Measurements from ENCODE around the gene NRIP1. TPM values are rescaled to one million over a fixed set of nuclear protein-coding genes. Genes with fewer than 3 reads are reported as not detected.

The NRIP1 gene
- total RNA-seq, 1 experiment from 2014 or later: 14.6 TPM

DNA sequence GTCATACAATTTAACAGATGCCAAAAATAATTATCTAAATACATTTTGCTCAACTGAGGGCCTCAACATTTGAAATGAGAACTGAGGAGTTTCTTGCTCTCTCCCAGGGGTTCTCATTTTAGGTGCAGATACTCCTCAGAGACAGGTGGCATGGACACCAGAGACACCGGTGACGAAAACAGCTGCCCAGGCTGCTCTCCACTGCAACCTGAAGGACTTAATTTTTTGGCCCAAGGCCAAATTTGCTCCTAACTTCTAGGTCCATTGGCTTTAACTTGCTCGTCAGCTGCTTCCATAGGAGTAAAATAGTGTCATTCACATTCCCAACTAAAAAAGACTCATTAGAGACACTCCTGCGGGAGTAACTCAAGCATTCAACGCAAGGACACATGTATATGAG is 87.0 kb downstream of the NRIP1 start:
- intact Hi-C loops (cut with micrococcal nuclease; ENCODE audit: unreplicated experiment): no loop called here
- H3K27me3 ChIP-seq (replicated peaks; ENCODE audit: insufficient read depth, low read depth, low read length, poor library complexity): no peaks in the 10 kb centered on the region
- TF ChIP-seq EZH2 (IDR thresholded peaks at IDR 0.05; ENCODE audit: borderline replicate concordance, low read depth, low read length, poor library complexity, severe bottlenecking): no peak
- TF ChIP-seq, protein P1, sequence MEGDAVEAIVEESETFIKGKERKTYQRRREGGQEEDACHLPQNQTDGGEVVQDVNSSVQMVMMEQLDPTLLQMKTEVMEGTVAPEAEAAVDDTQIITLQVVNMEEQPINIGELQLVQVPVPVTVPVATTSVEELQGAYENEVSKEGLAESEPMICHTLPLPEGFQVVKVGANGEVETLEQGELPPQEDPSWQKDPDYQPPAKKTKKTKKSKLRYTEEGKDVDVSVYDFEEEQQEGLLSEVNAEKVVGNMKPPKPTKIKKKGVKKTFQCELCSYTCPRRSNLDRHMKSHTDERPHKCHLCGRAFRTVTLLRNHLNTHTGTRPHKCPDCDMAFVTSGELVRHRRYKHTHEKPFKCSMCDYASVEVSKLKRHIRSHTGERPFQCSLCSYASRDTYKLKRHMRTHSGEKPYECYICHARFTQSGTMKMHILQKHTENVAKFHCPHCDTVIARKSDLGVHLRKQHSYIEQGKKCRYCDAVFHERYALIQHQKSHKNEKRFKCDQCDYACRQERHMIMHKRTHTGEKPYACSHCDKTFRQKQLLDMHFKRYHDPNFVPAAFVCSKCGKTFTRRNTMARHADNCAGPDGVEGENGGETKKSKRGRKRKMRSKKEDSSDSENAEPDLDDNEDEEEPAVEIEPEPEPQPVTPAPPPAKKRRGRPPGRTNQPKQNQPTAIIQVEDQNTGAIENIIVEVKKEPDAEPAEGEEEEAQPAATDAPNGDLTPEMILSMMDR (conservative IDR thresholded peaks at IDR 0.05; ENCODE audit: low read depth, low read length): no peak
- H3K4me1 ChIP-seq (ENCODE audit: insufficient read depth, low read length, poor library complexity, severe bottlenecking): no peaks in the 10 kb centered on the region
- DNase-seq (ENCODE audit: low spot score): no peak
- no peak overlapping the region for H3K27ac ChIP-seq (ENCODE audit: low read depth, low read length, poor library complexity, severe bottlenecking)
- no TSS peak for BruUV-seq (replicated peaks)
- H3K4me3 ChIP-seq (ENCODE audit: low read depth, low read length, poor library complexity, severe bottlenecking): no peak overlapping the region
- H3K36me3 ChIP-seq (ENCODE audit: insufficient read depth, low read length, poor library complexity, severe bottlenecking): no peaks in the 10 kb centered on the region
- ChIA-PET POLR2A (ENCODE audit: low non-redundant PET) (no interaction called here), CTCF (no interaction called here)
- no peaks in the 10 kb centered on the region for H3K9me3 ChIP-seq (ENCODE audit: low read depth, low read length, poor library complexity, severe bottlenecking)

DNA sequence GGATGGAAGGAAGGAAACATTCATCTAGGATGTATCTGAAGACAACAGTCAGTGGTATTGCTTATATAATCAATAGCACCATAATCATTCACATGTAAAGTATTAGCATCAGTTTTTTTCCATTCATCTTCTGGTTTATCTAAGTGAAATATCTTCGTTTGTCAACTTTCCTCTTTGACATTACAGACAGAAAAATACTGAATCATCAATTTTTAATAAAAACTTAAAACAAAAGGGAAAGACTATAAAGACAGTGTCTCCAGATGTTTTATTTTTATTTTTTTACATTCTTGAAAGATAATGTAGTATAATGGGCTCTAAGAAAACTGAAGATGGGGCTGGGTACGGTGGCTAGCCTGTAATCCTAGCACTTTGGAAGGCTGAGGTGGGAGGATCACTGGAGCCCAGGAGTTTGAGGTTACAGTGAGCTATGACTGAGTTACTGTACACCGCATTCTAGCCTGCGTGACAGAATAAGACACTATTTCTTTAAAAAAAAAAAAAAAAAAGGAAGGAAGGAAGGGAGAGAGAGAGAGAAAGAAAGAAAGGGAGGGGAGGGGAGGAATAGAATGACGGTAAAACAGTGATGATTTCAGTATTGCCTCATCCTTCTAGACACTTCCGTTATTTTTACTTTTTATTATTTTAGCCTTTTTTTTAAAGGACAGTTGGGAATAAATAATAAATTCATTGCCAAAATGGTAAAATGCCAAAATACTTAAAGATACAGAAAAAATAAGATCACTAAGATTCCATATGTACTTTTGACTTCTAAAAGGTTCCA is 89.5 kb downstream of the NRIP1 start:
- POLR2A ChIA-PET (ENCODE audit: low non-redundant PET): no interaction called here
- H3K27ac ChIP-seq (ENCODE audit: low read depth, low read length, poor library complexity, severe bottlenecking): no peak overlapping the region
- intact Hi-C loops (cut with micrococcal nuclease; ENCODE audit: unreplicated experiment): no loop called here
- no peaks in the 10 kb centered on the region for H3K36me3 ChIP-seq (ENCODE audit: insufficient read depth, low read length, poor library complexity, severe bottlenecking)
- CTCF ChIA-PET: no interaction called here
- TF ChIP-seq EZH2 (IDR thresholded peaks at IDR 0.05; ENCODE audit: borderline replicate concordance, low read depth, low read length, poor library complexity, severe bottlenecking): no peak
- TF ChIP-seq, protein P1 (conservative IDR thresholded peaks at IDR 0.05; ENCODE audit: low read depth, low read length): no peak
- no peaks in the 10 kb centered on the region for H3K27me3 ChIP-seq (replicated peaks; ENCODE audit: insufficient read depth, low read depth, low read length, poor library complexity)
- BruUV-seq (replicated peaks): no TSS peak
- H3K4me3 ChIP-seq (ENCODE audit: low read depth, low read length, poor library complexity, severe bottlenecking): no peak overlapping the region
- H3K9me3 ChIP-seq (ENCODE audit: low read depth, low read length, poor library complexity, severe bottlenecking): no peaks in the 10 kb centered on the region
- DNase-seq (ENCODE audit: low spot score): no peak
- H3K4me1 ChIP-seq (ENCODE audit: insufficient read depth, low read length, poor library complexity, severe bottlenecking): no peaks in the 10 kb centered on the region

DNA sequence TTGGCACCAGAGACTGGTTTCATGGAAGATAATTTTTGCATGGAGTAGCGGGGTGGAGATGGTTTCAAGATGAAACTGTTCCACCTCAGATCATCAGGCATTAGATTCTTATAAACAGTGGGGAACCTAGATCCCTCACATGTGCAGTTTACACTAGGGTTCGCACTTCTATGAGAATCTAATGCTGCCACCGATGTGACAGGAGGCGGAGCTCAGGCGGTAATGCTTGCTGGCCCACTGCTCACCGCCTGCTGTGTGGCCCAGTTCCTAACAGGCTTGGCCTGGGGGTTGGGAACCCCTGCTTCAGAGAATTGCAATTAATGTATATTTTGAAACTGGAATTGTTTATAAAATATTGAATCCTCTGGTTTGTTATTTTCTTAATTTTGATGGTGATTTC is 92.1 kb downstream of the NRIP1 start:
- no TSS peak for BruUV-seq (replicated peaks)
- no peaks in the 10 kb centered on the region for H3K4me1 ChIP-seq (ENCODE audit: insufficient read depth, low read length, poor library complexity, severe bottlenecking)
- no peaks in the 10 kb centered on the region for H3K27me3 ChIP-seq (replicated peaks; ENCODE audit: insufficient read depth, low read depth, low read length, poor library complexity)
- H3K36me3 ChIP-seq (ENCODE audit: insufficient read depth, low read length, poor library complexity, severe bottlenecking): no peaks in the 10 kb centered on the region
- POLR2A ChIA-PET (ENCODE audit: low non-redundant PET): no interaction called here
- DNase-seq (ENCODE audit: low spot score): no peak
- H3K27ac ChIP-seq (ENCODE audit: low read depth, low read length, poor library complexity, severe bottlenecking): no peak overlapping the region
- H3K9me3 ChIP-seq (ENCODE audit: low read depth, low read length, poor library complexity, severe bottlenecking): no peaks in the 10 kb centered on the region
- intact Hi-C loops (cut with micrococcal nuclease; ENCODE audit: unreplicated experiment): no loop called here
- TF ChIP-seq, protein P1 (conservative IDR thresholded peaks at IDR 0.05; ENCODE audit: low read depth, low read length): no peak
- TF ChIP-seq EZH2 (IDR thresholded peaks at IDR 0.05; ENCODE audit: borderline replicate concordance, low read depth, low read length, poor library complexity, severe bottlenecking): no peak
- CTCF ChIA-PET: no interaction called here
- no peak overlapping the region for H3K4me3 ChIP-seq (ENCODE audit: low read depth, low read length, poor library complexity, severe bottlenecking)
